ENCODE measurements around the gene DTX3L. TPM values are rescaled to one million over a fixed set of nuclear protein-coding genes. Genes with fewer than 3 reads are reported as not detected.

DTX3L gene
- total and polyA plus RNA-seq, 10 of the 15 experiments (the other 5 are each of a cell fraction or from before 2014, with no cell fraction given): 9.9 to 41.4 (median 21.7) TPM

GRCh38 chr3:122538956-122539490 is 25.1 kb upstream of the DTX3L start:
- Histone ChIP-seq H3K79me2 (ENCODE audit: control insufficient read depth, insufficient read depth, low read length) (no peaks in the 10 kb centered on the region), H3K27ac (ENCODE audit: control insufficient read depth, insufficient read depth) (no peak overlapping the region), H3K36me3 (ENCODE audit: control insufficient read depth in 2 of 2, insufficient read depth in 2 of 2, low read length in 1 of 2) (peaks cover 2 to 7% of the 10 kb centered on the region in 2 experiments), H3K9me3 (replicated peaks; ENCODE audit: control insufficient read depth, insufficient read depth, low read length) (no peaks in the 10 kb centered on the region), H3K4me1 (ENCODE audit: control insufficient read depth, insufficient read depth, low read length) (peaks cover 5% of the 10 kb centered on the region), H3K4me2 (ENCODE audit: control insufficient read depth, insufficient read depth) (no peak overlapping the region), H3K27me3 (replicated peaks in 1 of 2; ENCODE audit: control insufficient read depth in 2 of 2, insufficient read depth in 2 of 2, low read length in 1 of 2) (no peaks in the 10 kb centered on the region), H3K9ac (ENCODE audit: control insufficient read depth, insufficient read depth, low read length) (no peak overlapping the region), H3K4me3 (no peak overlapping the region), H4K20me1 (ENCODE audit: control insufficient read depth, insufficient read depth) (no peaks in the 10 kb centered on the region), H2AFZ (ENCODE audit: control insufficient read depth, low read depth, low read length) (no peak overlapping the region)
- CTCF ChIA-PET: interaction anchor here (2.5 kb wide), 1 partner anchor 141 kb away, joined by 7 read pairs; no protein-coding TSS in a partner anchor
- POLR2A ChIA-PET: no interaction called here
- RAD21 ChIA-PET (ENCODE audit: unreplicated experiment): no interaction called here
- SMC1A ChIA-PET (ENCODE audit: uncharacterized antibody, unreplicated experiment): interaction anchor here (1.5 kb wide), 1 partner anchor 20 kb away, joined by 4 read pairs; no protein-coding TSS in a partner anchor
- no peak for ATAC-seq
- in situ Hi-C loops (cut with MboI) (loop anchor here (10.0 kb wide), 1 partner anchor 994 kb away; the partner anchor contains the start of gene POLQ), intact Hi-C loops (cut with micrococcal nuclease; ENCODE audit: unreplicated experiment) (loop anchor here (10.0 kb wide), 1 partner anchor 144 kb away; no protein-coding TSS in a partner anchor)
- DNase-seq (ENCODE audit: low read depth, low spot score): no peak
- FAIRE-seq: no peak
- no TSS peak for BruUV-seq (replicated peaks)
- WGBS (ENCODE audit: insufficient coverage, insufficient replicate concordance, low lambda C conversion rate, missing lambda C conversion rate): 84% methylated on average over 7 of the region's 7 CpGs
- TF ChIP-seq BCLAF1 (IDR thresholded peaks at IDR 0.05): no peak
- TF ChIP-seq JUNB (IDR thresholded peaks at IDR 0.05): no peak
- no peak for TF ChIP-seq ATF7 (IDR thresholded peaks at IDR 0.05; ENCODE audit: low read depth)
- no peak for TF ChIP-seq CEBPZ (IDR thresholded peaks at IDR 0.05; ENCODE audit: low read depth, low read length)
